Measurements from ENCODE around the gene MPND. TPM values are rescaled to one million over a fixed set of nuclear protein-coding genes. Genes with fewer than 3 reads are reported as not detected.

MPND gene
- total RNA-seq, 2 experiments from 2014 or later: 7.2 to 19.1 TPM

DNA sequence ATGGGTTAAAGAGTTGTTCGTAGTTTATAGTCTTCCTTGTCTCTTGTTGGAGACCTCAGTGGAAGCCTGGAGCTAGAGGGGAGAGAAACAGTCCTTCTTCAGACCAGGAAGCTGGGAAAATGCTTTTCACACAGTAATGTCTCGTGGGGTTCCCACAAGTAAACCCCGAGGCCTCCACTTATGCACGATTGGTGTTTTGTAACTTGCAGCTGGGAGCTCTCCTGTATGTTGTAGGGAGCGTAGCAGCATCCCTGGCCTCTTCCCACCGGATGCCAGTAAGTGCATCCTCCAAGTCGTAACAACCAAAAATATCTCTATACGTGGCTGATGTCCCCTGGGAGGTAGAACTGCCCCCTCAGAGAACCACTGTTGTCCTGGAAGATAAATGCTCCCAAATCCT lies 62.6 kb downstream of the MPND start:
- ChIA-PET CTCF (ENCODE audit: unreplicated experiment) (no interaction called here), POLR2A (no interaction called here)
- no peak overlapping the region for H2AFZ ChIP-seq (ENCODE audit: low read length)
- H3K4me3 ChIP-seq (ENCODE audit: low read depth, low read length, poor library complexity, severe bottlenecking): no peak overlapping the region
- H3K4me2 ChIP-seq (ENCODE audit: low read length): no peak overlapping the region
- no peaks in the 10 kb centered on the region for H3K9me3 ChIP-seq (ENCODE audit: low read length)
- peaks cover 24% of the 10 kb centered on the region for H4K20me1 ChIP-seq (ENCODE audit: insufficient read depth, low read length)
- peaks cover 85% of the 10 kb centered on the region for H3K79me2 ChIP-seq (ENCODE audit: insufficient read depth, low read depth, low read length)
- peaks cover 77% of the 10 kb centered on the region for H3K36me3 ChIP-seq (ENCODE audit: insufficient read depth, low read length)
- DNase-seq (ENCODE audit: low spot score): no peak
- TF ChIP-seq EZH2phosphoT487 (IDR thresholded peaks at IDR 0.05; ENCODE audit: borderline replicate concordance, low read depth, low read length): no peak
- TF ChIP-seq, protein P1, sequence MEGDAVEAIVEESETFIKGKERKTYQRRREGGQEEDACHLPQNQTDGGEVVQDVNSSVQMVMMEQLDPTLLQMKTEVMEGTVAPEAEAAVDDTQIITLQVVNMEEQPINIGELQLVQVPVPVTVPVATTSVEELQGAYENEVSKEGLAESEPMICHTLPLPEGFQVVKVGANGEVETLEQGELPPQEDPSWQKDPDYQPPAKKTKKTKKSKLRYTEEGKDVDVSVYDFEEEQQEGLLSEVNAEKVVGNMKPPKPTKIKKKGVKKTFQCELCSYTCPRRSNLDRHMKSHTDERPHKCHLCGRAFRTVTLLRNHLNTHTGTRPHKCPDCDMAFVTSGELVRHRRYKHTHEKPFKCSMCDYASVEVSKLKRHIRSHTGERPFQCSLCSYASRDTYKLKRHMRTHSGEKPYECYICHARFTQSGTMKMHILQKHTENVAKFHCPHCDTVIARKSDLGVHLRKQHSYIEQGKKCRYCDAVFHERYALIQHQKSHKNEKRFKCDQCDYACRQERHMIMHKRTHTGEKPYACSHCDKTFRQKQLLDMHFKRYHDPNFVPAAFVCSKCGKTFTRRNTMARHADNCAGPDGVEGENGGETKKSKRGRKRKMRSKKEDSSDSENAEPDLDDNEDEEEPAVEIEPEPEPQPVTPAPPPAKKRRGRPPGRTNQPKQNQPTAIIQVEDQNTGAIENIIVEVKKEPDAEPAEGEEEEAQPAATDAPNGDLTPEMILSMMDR (conservative IDR thresholded peaks at IDR 0.05; ENCODE audit: low read length): no peak
- TSS peak; percentile 31 for BruUV-seq (replicated peaks)
- no peaks in the 10 kb centered on the region for H3K9me2 ChIP-seq (ENCODE audit: insufficient read depth, low read length)
- H3K4me1 ChIP-seq (ENCODE audit: insufficient read depth, low read length, poor library complexity, severe bottlenecking): peaks cover 26% of the 10 kb centered on the region
- H3K27ac ChIP-seq (ENCODE audit: low read depth, low read length, poor library complexity, severe bottlenecking): no peak overlapping the region
- intact Hi-C loops (cut with micrococcal nuclease; ENCODE audit: unreplicated experiment): loop anchor here (10.0 kb wide), 1 partner anchor 389 kb away; the partner anchor contains the start of gene FEM1A

DNA sequence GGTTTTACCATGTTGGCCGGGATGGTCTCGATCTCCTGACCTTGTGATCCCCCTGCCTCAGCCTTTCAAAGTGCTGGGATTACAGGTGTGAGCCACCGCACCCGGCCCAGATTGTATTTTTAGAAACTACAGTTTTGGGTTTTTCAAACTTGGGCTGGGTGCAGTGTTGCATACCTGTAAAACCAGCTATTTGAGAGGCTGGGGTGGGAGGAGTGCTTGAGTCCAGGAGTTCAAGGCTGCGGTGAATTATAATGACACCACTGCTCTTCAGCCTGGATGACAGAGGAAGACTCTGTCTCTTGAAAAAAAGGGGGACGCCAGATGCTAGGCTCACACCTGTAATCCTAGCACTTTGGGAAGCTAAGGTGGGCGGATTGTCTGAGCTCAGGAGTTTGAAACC lies 63.3 kb downstream of the MPND start:
- intact Hi-C loops (cut with micrococcal nuclease; ENCODE audit: unreplicated experiment): loop anchor here (10.0 kb wide), 1 partner anchor 388 kb away; the partner anchor contains the start of gene FEM1A
- Histone ChIP-seq H3K36me3 (ENCODE audit: insufficient read depth, low read length) (peaks cover 84% of the 10 kb centered on the region), H3K4me2 (ENCODE audit: low read length) (no peak overlapping the region), H3K79me2 (ENCODE audit: insufficient read depth, low read depth, low read length) (peaks cover 90% of the 10 kb centered on the region), H3K9me2 (ENCODE audit: insufficient read depth, low read length) (no peaks in the 10 kb centered on the region), H3K9me3 (ENCODE audit: low read length) (no peaks in the 10 kb centered on the region), H4K20me1 (ENCODE audit: insufficient read depth, low read length) (peaks cover 24% of the 10 kb centered on the region), H3K27ac (ENCODE audit: low read depth, low read length, poor library complexity, severe bottlenecking) (no peak overlapping the region), H3K4me1 (ENCODE audit: insufficient read depth, low read length, poor library complexity, severe bottlenecking) (peaks cover 19% of the 10 kb centered on the region), H2AFZ (ENCODE audit: low read length) (no peak overlapping the region), H3K4me3 (ENCODE audit: low read depth, low read length, poor library complexity, severe bottlenecking) (no peak overlapping the region)
- POLR2A ChIA-PET: no interaction called here
- CTCF ChIA-PET (ENCODE audit: unreplicated experiment): no interaction called here
- TF ChIP-seq EZH2phosphoT487 (IDR thresholded peaks at IDR 0.05; ENCODE audit: borderline replicate concordance, low read depth, low read length): no peak
- TF ChIP-seq, protein P1 (conservative IDR thresholded peaks at IDR 0.05; ENCODE audit: low read length): no peak
- BruUV-seq (replicated peaks): no TSS peak
- DNase-seq (ENCODE audit: low spot score): no peak

DNA sequence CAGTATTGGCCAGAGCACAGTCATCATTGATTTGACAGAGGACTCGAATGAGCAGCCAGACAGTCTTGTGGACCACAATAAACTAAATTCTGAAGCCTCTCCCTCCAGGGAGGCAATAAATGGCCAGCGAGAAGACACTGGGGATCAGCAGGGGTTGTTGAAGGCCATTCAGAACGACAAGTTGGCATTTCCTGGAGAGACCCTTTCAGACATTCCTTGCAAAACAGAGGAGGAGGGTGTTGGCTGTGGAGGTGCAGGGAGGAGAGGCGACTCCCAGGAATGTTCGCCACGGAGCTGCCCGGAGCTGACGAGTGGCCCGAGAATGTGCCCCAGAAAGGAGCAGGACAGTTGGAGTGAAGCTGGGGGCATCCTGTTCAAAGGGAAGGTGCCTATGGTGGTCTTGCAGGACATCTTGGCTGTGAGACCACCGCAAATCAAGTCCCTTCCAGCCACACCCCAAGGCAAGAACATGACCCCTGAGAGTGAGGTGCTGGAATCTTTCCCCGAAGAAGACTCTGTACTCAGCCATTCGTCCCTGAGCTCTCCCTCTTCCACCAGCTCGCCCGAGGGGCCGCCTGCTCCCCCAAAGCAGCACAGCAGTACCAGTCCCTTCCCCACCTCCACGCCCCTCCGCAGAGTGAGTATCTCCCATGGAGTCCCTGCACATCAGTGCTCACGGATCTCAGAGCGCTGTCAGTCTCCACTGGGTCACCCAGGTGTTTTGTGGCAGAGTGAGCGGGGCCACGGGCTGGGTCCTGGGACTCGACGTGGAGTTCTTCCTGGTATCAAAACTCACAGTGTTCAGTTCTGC lies 66.0 kb downstream of the MPND start:
- DNase-seq (ENCODE audit: low spot score): no peak
- H3K27ac ChIP-seq (ENCODE audit: low read depth, low read length, poor library complexity, severe bottlenecking): no peak overlapping the region
- H3K4me1 ChIP-seq (ENCODE audit: insufficient read depth, low read length, poor library complexity, severe bottlenecking): peaks cover 10% of the 10 kb centered on the region
- no peak overlapping the region for H3K4me2 ChIP-seq (ENCODE audit: low read length)
- no peak overlapping the region for H3K4me3 ChIP-seq (ENCODE audit: low read depth, low read length, poor library complexity, severe bottlenecking)
- BruUV-seq (replicated peaks): TSS peak; percentile 59
- CTCF ChIA-PET (ENCODE audit: unreplicated experiment): no interaction called here
- intact Hi-C loops (cut with micrococcal nuclease; ENCODE audit: unreplicated experiment): loop anchor here (10.0 kb wide), 1 partner anchor 385 kb away; the partner anchor contains the start of gene FEM1A
- peaks cover 95% of the 10 kb centered on the region for H3K36me3 ChIP-seq (ENCODE audit: insufficient read depth, low read length)
- no peak overlapping the region for H2AFZ ChIP-seq (ENCODE audit: low read length)
- TF ChIP-seq EZH2phosphoT487 (IDR thresholded peaks at IDR 0.05; ENCODE audit: borderline replicate concordance, low read depth, low read length): no peak
- TF ChIP-seq, protein P1 (conservative IDR thresholded peaks at IDR 0.05; ENCODE audit: low read length): no peak
- H4K20me1 ChIP-seq (ENCODE audit: insufficient read depth, low read length): peaks cover 13% of the 10 kb centered on the region
- H3K9me3 ChIP-seq (ENCODE audit: low read length): no peaks in the 10 kb centered on the region
- H3K79me2 ChIP-seq (ENCODE audit: insufficient read depth, low read depth, low read length): peaks cover 95% of the 10 kb centered on the region
- H3K9me2 ChIP-seq (ENCODE audit: insufficient read depth, low read length): no peaks in the 10 kb centered on the region
- POLR2A ChIA-PET: no interaction called here

Data from OCI-LY7 (cell line).